Endodermal cell (in vitro differentiated cells): Measurements from ENCODE around the gene MMP12. TPM values are rescaled to one million over a fixed set of nuclear protein-coding genes. Genes with fewer than 3 reads are reported as not detected.

Experiments used
- DNase-seq: peaks from one replicate; pipeline ENCODE4 v3.0.0-alpha.2; 2017
- H3K27ac ChIP-seq: 2 replicates; pipeline ENCODE4 v1.5.1; 2013; ENCODE audit warnings: mild to moderate bottlenecking, low read depth, low read length, moderate library complexity
- H3K27me3 ChIP-seq: 2 replicates; pipeline ENCODE4 v1.6.1; 2013; ENCODE audit warnings: mild to moderate bottlenecking, low read length, moderate library complexity; ENCODE audit not compliant: insufficient read depth, control insufficient read depth, poor library complexity, severe bottlenecking
- H3K36me3 ChIP-seq: 2 replicates; pipeline ENCODE4 v1.7.0; 2013; ENCODE audit warnings: mild to moderate bottlenecking, low read length, moderate library complexity; ENCODE audit not compliant: control insufficient read depth, insufficient read depth
- H3K4me1 ChIP-seq: one replicate; pipeline ENCODE4 v1.7.0; 2013; ENCODE audit warnings: low read length; ENCODE audit not compliant: control insufficient read depth, insufficient read depth
- H3K4me3 ChIP-seq: 2 replicates; pipeline ENCODE4 v1.5.1; 2013; ENCODE audit warnings: mild to moderate bottlenecking, low read length, moderate library complexity
- H3K9ac ChIP-seq: 2 replicates; pipeline ENCODE4 v1.6.1; 2013; ENCODE audit warnings: mild to moderate bottlenecking, low read length, moderate library complexity; ENCODE audit not compliant: poor library complexity, severe bottlenecking; ENCODE audit errors: extremely low read depth
- H3K9me3 ChIP-seq: 2 replicates; pipeline ENCODE4 v1.6.1; 2013; ENCODE audit warnings: mild to moderate bottlenecking, low read length, moderate library complexity; ENCODE audit not compliant: control insufficient read depth
- H3K27ac Mint-ChIP-seq: 2 replicates; pipeline ENCODE4 v1.8.0; 2020; ENCODE audit warnings: mixed read lengths
- H3K27me3 Mint-ChIP-seq: 2 replicates; pipeline ENCODE4 v1.8.0; 2021; ENCODE audit warnings: mild to moderate bottlenecking, mixed read lengths; ENCODE audit not compliant: insufficient read depth
- H3K36me3 Mint-ChIP-seq: 2 replicates; pipeline ENCODE4 v1.8.0; 2020; ENCODE audit warnings: low read depth, mixed read lengths
- H3K4me1 Mint-ChIP-seq: 2 replicates; pipeline ENCODE4 v1.8.0; 2020; ENCODE audit warnings: mixed read lengths
- H3K4me3 Mint-ChIP-seq: 2 replicates; pipeline ENCODE4 v1.8.0; 2020; ENCODE audit warnings: mild to moderate bottlenecking, moderate library complexity, mixed read lengths
- H3K9me3 Mint-ChIP-seq: 2 replicates; pipeline ENCODE4 v1.8.0; 2020; ENCODE audit warnings: mild to moderate bottlenecking, mixed read lengths
- CTCF ChIP-seq: fragments of 200-600 bp; sonication (generic); conservative IDR thresholded peaks from 2 replicates; pipeline ENCODE4 v1.5.0; 2021; ENCODE audit warnings: antibody characterized with exemption, mild to moderate bottlenecking
- WGBS, 2 experiments: methylation state at CpG; one replicate each; pipeline versions ENCODE4 v1.1.5 to v1.1.7; 2013; ENCODE audit warnings: missing lambda C conversion rate in 2 of 2, mixed read lengths in 1 of 2; ENCODE audit not compliant: insufficient coverage in 1 of 2, insufficient read length in 1 of 2; 5-methylcytosine and 5-hydroxymethylcytosine counted together
- long read RNA-seq, 4 experiments: library from polyadenylated mRNA in 2 of 4; library from RNA in 1 of 4; library from capped mRNA in 1 of 4; stranded (forward) in 3 of 4; unstranded in 1 of 4; transcript quantifications; one replicate each; pipeline ENCODE4 v2.0.0, GENCODE V29; 2020 to 2021; ENCODE audit warnings: inconsistent platforms in 1 of 4
- polyA plus RNA-seq, 2 experiments: library from polyadenylated mRNA; stranded (reverse); fragments of 50-300 nt; gene quantifications; one replicate each; pipeline ENCODE4 v1.2.3, GENCODE V29; 2013
- total RNA-seq, 2 donors: library from RNA; stranded (reverse); fragmentation: NEBNext Ultra II Directional in 1 of 2; extraction: Animal tissue kit (Norgen Biotek cat#: 25700) in 1 of 2; gene quantifications; 2 replicates in 1 of 2; 3 replicates in 1 of 2; pipeline ENCODE4 v1.2.1, GENCODE V29; 2021

MMP12 gene
- total RNA-seq: not detected
- not detected for polyA plus RNA-seq (2013, experiment 1 of 2)
- polyA plus RNA-seq (2013, experiment 2 of 2): not detected
- long read RNA-seq, experiment 1: 0 reads
- long read RNA-seq, experiment 2: 0 reads
- long read RNA-seq, experiment 3: 0 reads
- long read RNA-seq, experiment 4: 0 reads

GRCh38 chr11:102874852-102875251 is at the start of gene MMP12:
Gene MMP12 (minus strand): TSS chr11:102874982. CDS start chr11:102874937, 45 bp downstream.
- Mint-ChIP-seq H3K4me3 (no peak within 1 kb of the TSS), H3K27me3 (no peaks in the 10 kb centered on the region), H3K9me3 (no peaks in the 10 kb centered on the region), H3K27ac (no peak within 1 kb of the TSS), H3K4me1 (peaks cover 7% of the 10 kb centered on the region), H3K36me3 (no peaks in the 10 kb centered on the region)
- Histone ChIP-seq H3K9me3 (no peaks in the 10 kb centered on the region), H3K4me1 (no peaks in the 10 kb centered on the region), H3K27me3 (no peaks in the 10 kb centered on the region), H3K9ac (no peak within 1 kb of the TSS), H3K4me3 (no peak within 1 kb of the TSS), H3K27ac (no peak within 1 kb of the TSS), H3K36me3 (no peaks in the 10 kb centered on the region)
- no peak for TF ChIP-seq CTCF
- WGBS, 2 experiments: 91 to 92% methylated on average over 2 to 4 of the region's 4 CpGs
- DNase-seq: no peak

- Histone ChIP-seq H3K9me3 (no peaks in the 10 kb centered on the region), H3K27me3 (no peaks in the 10 kb centered on the region), H3K4me3 (no peak overlapping the region), H3K27ac (no peak overlapping the region), H3K4me1 (no peaks in the 10 kb centered on the region), H3K36me3 (no peaks in the 10 kb centered on the region), H3K9ac (no peak overlapping the region)
- H3K4me1 Mint-ChIP-seq: no peaks in the 10 kb centered on the region
- H3K27ac Mint-ChIP-seq: no peak overlapping the region
- H3K9me3 Mint-ChIP-seq: no peaks in the 10 kb centered on the region
- TF ChIP-seq CTCF: no peak
- no peaks in the 10 kb centered on the region for H3K36me3 Mint-ChIP-seq
- DNase-seq: no peak
- no peaks in the 10 kb centered on the region for H3K27me3 Mint-ChIP-seq
- 90 to 100% methylated on average over 1 to 2 of the region's 3 CpGs for WGBS, 2 experiments
- no peak overlapping the region for H3K4me3 Mint-ChIP-seq
Observed at GRCh38 chr11:102921587-102922220, 46.9 kb upstream of the MMP12 start.

GRCh38 chr11:102920118-102920684 is 45.4 kb upstream of the MMP12 start:
- Mint-ChIP-seq H3K9me3 (no peaks in the 10 kb centered on the region), H3K36me3 (no peaks in the 10 kb centered on the region), H3K4me3 (no peak overlapping the region), H3K27me3 (no peaks in the 10 kb centered on the region), H3K27ac (no peak overlapping the region), H3K4me1 (no peaks in the 10 kb centered on the region)
- Histone ChIP-seq H3K27me3 (no peaks in the 10 kb centered on the region), H3K9ac (no peak overlapping the region), H3K27ac (no peak overlapping the region), H3K36me3 (no peaks in the 10 kb centered on the region), H3K4me1 (no peaks in the 10 kb centered on the region), H3K9me3 (no peaks in the 10 kb centered on the region), H3K4me3 (no peak overlapping the region)
- DNase-seq: no peak
- 91 to 92% methylated on average over 8 to 13 of the region's 13 CpGs for WGBS, 2 experiments
- TF ChIP-seq CTCF: no peak
